IPS DF 6.9 (cell line): ENCODE data around the gene GLI3.
A peak's percentile ranks its signal among the peaks of the same experiment; 100 is the strongest.

Experiments used
- DNase-seq: peaks from one replicate; pipeline ENCODE4 v3.0.0-alpha.2; 2013; ENCODE audit warnings: low read depth, low spot score
- H3K27ac ChIP-seq: one replicate; pipeline ENCODE4 v1.5.1; 2013; ENCODE audit warnings: low read length, control low read depth
- H3K27me3 ChIP-seq: 2 replicates; pipeline ENCODE4 v1.6.1; 2013; ENCODE audit warnings: mild to moderate bottlenecking, low read length; ENCODE audit not compliant: control insufficient read depth, insufficient read depth
- H3K36me3 ChIP-seq: 2 replicates; pipeline ENCODE4 v1.6.1; 2013; ENCODE audit warnings: low read length; ENCODE audit not compliant: control insufficient read depth, insufficient read depth
- H3K4me1 ChIP-seq: 2 replicates; pipeline ENCODE4 v1.6.1; 2013; ENCODE audit warnings: low read length; ENCODE audit not compliant: control insufficient read depth, insufficient read depth
- H3K4me3 ChIP-seq: 2 replicates; pipeline ENCODE4 v1.5.1; 2013; ENCODE audit warnings: mild to moderate bottlenecking, low read length
- H3K9me3 ChIP-seq: 2 replicates; pipeline ENCODE4 v1.6.1; 2013; ENCODE audit warnings: low read length, inconsistent platforms; ENCODE audit not compliant: control insufficient read depth, insufficient read depth
- WGBS: extraction: QIAGEN DNeasy Blood & Tissue Kit; methylation state at CpG from one replicate; pipeline ENCODE4 v1.1.7; 2013; ENCODE audit warnings: mixed read lengths, missing lambda C conversion rate; ENCODE audit not compliant: insufficient read length, insufficient coverage; 5-methylcytosine and 5-hydroxymethylcytosine counted together

GLI3 gene

DNA sequence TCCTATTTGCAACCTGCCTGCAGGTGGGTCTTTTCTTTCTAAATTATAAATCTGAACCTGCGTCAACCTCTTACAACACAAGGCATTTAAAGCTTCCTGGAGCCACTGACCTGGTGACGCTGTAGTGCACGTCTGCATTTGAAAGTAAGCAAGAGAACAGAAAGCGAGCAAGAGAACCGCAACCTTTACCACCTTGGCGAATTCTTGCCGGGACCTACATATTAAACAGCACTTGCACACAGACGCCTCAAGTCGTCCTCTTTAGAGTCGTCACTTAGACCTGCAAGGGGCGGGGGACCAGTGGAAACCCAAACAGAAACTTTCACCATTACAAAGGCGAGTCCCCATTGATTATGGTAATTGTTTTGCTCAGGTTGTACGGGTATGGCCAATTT is 9.5 kb downstream of the GLI3 start:
- Histone ChIP-seq H3K36me3 (no peaks in the 10 kb centered on the region), H3K4me3 (peak overlapping the region; percentile 25; the same call in 1 of the 2 replicates), H3K4me1 (peaks cover 2% of the 10 kb centered on the region; the same call in 1 of the 2 replicates), H3K27me3 (no peaks in the 10 kb centered on the region), H3K27ac (no peak overlapping the region), H3K9me3 (no peaks in the 10 kb centered on the region)
- no CpG with 5 or more reads among the region's 13 CpGs for WGBS
- no peak for DNase-seq

DNA sequence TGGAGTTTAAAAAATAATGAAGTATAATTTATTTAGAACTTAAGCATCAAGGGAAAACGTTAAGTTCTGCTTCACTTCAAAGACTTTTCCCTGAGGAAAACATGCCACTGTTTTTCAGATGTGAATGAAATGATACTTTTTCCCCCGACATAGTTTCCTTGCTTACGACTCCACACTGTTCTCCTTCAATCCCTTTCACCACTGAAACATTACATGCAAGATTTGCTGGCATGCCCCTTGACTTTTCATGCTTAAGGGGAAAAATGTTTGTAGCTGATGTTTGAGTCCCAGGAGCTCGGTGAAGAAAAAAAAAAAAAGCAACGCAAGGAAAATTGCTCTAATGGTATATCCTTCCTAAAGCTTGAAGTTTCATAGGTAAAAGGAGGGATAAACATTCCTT is 10.0 kb downstream of the GLI3 start:
- H3K9me3 ChIP-seq, result no peaks in the 10 kb centered on the region
- no peak for DNase-seq
- H3K4me3 ChIP-seq, result no peak overlapping the region
- no peak overlapping the region for H3K27ac ChIP-seq
- no CpG with 5 or more reads among the region's 5 CpGs for WGBS
- H3K27me3 ChIP-seq, result no peaks in the 10 kb centered on the region
- H3K4me1 ChIP-seq, result peaks cover 2% of the 10 kb centered on the region; the same call in 1 of the 2 replicates
- no peaks in the 10 kb centered on the region for H3K36me3 ChIP-seq

DNA sequence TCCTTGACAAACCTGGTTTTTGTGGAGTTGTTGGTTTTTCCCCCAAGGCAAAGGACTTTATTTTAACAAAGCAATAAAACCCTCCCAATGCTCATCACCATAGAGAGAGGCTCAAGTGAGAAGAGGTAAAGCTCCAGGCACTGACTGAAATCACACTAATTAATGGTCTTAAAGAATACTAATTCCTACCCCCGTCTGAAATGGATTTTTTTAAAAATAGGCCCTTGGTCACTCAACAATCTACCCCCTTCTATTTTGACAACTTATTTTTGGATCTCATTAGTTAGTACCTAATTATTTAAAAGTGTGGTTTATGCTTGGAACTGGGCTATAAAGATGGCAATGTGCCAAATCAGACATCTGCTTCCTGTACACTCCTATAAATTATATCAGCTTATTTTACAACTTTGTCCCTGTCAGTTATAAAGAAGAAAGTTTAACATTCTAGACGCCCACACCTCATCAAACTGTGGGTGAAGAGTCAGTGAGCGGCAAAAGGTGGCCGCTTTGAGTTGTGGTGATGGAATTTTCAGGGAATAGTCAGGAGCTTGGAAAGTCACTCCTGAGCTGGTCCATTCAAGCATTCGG is 10.6 kb downstream of the GLI3 start:
- no peaks in the 10 kb centered on the region for H3K9me3 ChIP-seq
- peaks cover 4% of the 10 kb centered on the region; the same call in 1 of the 2 replicates for H3K4me1 ChIP-seq
- H3K27me3 ChIP-seq, result no peaks in the 10 kb centered on the region
- no peak overlapping the region for H3K27ac ChIP-seq
- no peak for DNase-seq
- H3K36me3 ChIP-seq, result no peaks in the 10 kb centered on the region
- WGBS, result no CpG with 5 or more reads among the region's 5 CpGs
- no peak overlapping the region for H3K4me3 ChIP-seq

DNA sequence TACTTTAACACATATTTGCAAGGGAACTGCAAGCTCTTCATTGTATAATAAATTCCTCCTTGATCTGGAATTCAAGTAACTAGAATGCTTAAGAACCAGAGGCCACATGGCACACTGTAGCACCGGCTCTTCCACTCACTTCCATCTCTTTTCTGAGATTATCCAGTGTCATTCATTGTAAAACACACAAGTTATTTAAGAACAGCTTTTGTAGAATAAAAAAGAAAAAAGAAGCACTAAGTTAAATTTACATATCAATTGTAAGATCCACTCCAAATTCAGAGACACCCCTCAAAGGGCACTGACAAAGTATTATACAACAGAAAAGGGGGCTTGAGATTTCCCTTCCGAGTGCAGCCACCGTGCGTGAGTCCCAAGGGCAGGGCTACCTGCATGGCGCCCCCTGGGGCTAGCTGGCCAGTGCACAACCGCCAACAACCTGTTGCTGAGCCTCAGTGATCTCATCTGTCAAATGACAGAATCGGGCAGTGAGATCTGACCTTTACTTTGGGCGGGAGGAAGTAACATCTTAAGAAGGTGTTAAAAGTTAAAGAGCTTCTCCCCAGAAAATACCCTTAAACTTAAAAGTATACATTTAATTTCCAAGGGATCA is 12.5 kb downstream of the GLI3 start:
- Histone ChIP-seq H3K4me3 (no peak overlapping the region), H3K27me3 (no peaks in the 10 kb centered on the region), H3K36me3 (no peaks in the 10 kb centered on the region), H3K9me3 (no peaks in the 10 kb centered on the region), H3K4me1 (peaks cover 6% of the 10 kb centered on the region; the same call in 1 of the 2 replicates), H3K27ac (no peak overlapping the region)
- no peak for DNase-seq
- no CpG with 5 or more reads among the region's 8 CpGs for WGBS

DNA sequence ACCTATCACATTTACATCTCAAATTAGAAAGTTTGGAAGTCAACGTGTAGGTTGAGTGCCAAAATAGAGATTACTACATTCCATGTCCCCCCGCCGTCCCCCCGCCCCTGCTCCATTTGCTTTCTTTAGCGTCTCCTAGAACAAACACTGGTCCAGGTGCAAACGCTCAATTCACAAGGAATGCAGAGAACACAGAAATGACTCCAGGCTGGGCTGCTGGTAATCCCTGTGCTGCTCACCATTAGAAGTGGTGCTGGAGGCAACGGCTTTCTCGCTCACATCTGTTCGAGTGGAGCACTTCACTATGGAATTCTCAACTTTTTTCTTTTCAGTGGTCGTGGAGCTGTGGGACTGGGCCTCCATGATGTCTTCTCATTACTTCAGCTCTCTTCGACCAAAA is 14.1 kb downstream of the GLI3 start:
- Histone ChIP-seq H3K4me1 (peaks cover 6% of the 10 kb centered on the region; the same call in 1 of the 2 replicates), H3K27ac (no peak overlapping the region), H3K27me3 (no peaks in the 10 kb centered on the region), H3K4me3 (no peak overlapping the region), H3K9me3 (no peaks in the 10 kb centered on the region), H3K36me3 (no peaks in the 10 kb centered on the region)
- no CpG with 5 or more reads among the region's 11 CpGs for WGBS
- DNase-seq, result no peak

DNA sequence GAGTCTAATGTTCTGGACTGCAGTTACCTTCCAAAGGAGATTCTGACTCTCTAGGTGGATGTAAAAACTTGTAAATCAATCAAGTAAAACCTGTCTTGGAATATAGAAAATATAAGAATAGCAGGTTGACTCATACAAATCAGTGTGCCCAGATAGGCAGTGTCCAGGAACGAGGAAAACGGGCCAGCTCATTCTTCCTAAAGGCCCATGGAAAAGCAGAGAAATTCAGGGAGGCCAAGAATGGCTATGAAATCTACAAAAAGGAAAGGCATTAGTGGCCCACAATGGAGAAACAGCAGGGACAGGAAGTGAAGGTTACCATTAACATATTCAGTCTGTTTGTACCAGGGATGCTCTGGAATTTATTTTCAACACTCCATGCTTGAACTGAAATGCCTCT is 14.9 kb downstream of the GLI3 start:
- DNase-seq, result no peak
- no peaks in the 10 kb centered on the region for H3K9me3 ChIP-seq
- no peaks in the 10 kb centered on the region for H3K36me3 ChIP-seq
- H3K4me1 ChIP-seq, result peaks cover 6% of the 10 kb centered on the region; the same call in 1 of the 2 replicates
- no peak overlapping the region for H3K4me3 ChIP-seq
- no peaks in the 10 kb centered on the region for H3K27me3 ChIP-seq
- WGBS, result no CpG with 5 or more reads among the region's 2 CpGs
- peak overlapping the region; percentile 67 for H3K27ac ChIP-seq

DNA sequence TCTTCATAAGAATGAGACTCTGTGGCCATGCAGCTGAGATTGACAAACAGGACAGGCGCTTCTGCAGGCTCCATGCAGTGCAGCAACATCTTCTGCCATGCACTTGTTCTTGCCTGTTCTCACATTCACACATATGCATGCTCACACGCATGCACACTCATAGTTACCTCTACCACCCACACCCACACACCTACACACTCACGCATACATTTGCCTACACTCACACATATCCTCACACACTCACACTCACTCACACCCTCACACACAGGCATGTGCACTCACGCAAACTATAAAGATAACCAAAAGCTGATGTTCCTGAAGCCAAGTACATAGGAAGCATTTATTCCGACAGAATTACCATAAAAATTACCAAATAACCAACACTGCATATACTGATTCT is 15.7 kb downstream of the GLI3 start:
- 100% methylated on average over 2 of the region's 5 CpGs for WGBS
- Histone ChIP-seq H3K27me3 (no peaks in the 10 kb centered on the region), H3K4me1 (peaks cover 6% of the 10 kb centered on the region; the same call in 1 of the 2 replicates), H3K36me3 (no peaks in the 10 kb centered on the region), H3K9me3 (no peaks in the 10 kb centered on the region), H3K27ac (no peak overlapping the region), H3K4me3 (no peak overlapping the region)
- DNase-seq, result no peak

DNA sequence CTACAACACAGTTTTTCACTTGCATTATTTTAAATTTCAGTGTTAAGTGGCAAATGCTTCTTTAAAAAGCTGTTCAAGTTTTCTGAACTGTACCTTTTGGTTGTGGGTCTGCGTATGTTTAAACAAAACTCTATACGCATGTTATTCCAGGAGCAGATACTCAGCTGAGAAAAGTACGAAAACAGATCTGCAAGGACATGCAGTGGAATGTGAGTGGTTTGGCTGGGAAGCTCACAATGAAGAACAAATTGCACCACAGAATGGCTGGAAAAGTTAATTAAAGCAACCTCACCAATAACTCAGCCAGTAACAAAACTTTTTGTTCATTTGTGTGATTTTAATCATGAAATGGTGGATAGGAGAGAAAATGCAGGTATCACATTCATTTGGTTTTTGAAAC is 17.6 kb downstream of the GLI3 start:
- no peaks in the 10 kb centered on the region for H3K9me3 ChIP-seq
- H3K4me3 ChIP-seq, result no peak overlapping the region
- H3K4me1 ChIP-seq, result peaks cover 8% of the 10 kb centered on the region; the same call in 1 of the 2 replicates
- no peak for DNase-seq
- WGBS, result no CpG with 5 or more reads among the region's 3 CpGs
- no peak overlapping the region for H3K27ac ChIP-seq
- no peaks in the 10 kb centered on the region for H3K27me3 ChIP-seq
- H3K36me3 ChIP-seq, result no peaks in the 10 kb centered on the region

DNA sequence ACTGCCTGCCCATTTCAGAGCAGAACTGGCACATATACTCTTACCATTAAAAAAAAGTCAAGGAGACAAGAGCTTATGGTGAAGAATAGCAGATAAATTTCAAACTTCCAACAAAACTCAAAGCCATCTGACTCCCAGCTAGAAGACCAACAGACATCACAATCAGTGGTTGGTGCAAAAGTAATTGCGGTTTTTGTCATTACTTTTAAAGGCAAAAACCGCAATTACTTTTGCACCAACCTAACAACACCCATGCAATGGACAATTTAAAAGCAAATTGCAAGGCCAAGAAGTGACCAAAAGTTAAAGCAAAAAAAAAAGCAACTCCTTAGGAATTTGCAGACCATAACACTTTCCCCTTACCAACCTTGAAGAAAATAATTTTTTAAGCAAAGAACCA is 18.8 kb downstream of the GLI3 start:
- DNase-seq, result no peak
- Histone ChIP-seq H3K27ac (no peak overlapping the region), H3K4me3 (no peak overlapping the region), H3K9me3 (no peaks in the 10 kb centered on the region), H3K4me1 (peaks cover 8% of the 10 kb centered on the region; the same call in 1 of the 2 replicates), H3K36me3 (no peaks in the 10 kb centered on the region), H3K27me3 (no peaks in the 10 kb centered on the region)
- WGBS, result no CpG with 5 or more reads among the region's 2 CpGs

DNA sequence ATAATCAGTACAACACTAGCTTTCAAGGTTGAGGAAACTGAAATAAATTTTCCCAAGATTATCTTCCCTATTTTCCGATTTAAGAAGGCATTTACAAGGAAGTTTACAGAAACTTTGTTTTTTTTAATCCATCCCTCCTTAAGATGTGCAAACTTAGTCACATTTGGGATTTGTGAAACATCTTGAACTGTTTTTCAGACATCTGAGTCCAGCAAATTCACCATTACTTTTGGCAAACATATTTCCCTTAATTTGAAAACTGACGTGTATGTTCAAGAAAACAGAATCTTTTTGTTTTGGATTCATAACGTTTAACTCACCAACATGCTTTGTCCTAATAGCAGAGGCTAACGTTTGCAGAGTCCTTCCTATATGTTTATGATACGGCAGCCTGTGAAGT is 19.5 kb downstream of the GLI3 start:
- H3K27me3 ChIP-seq, result no peaks in the 10 kb centered on the region

DNA sequence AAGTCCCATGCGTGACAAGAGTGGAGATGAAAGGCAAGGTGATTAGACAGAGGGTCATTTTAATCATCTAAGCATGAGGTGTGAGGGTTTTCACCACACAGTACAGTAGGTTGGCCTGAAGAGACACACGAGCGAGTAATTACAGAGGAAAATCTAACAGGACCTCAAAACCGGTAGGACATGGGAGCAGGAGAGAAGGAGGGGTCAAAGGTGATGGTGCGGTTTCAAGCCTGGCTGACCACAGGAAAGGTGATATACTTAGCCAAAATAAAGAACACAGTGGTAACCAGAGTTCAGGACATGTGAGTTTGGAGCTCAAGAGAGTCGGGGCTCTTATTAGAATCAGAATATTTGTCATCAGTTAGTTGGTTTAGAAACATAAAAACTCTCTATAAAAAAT is 20.0 kb downstream of the GLI3 start:
- Histone ChIP-seq H3K27ac (no peak overlapping the region), H3K36me3 (no peaks in the 10 kb centered on the region), H3K4me3 (no peak overlapping the region), H3K27me3 (no peaks in the 10 kb centered on the region), H3K9me3 (no peaks in the 10 kb centered on the region), H3K4me1 (peaks cover 8% of the 10 kb centered on the region; the same call in 1 of the 2 replicates)
- no peak for DNase-seq
- WGBS, result no CpG with 5 or more reads among the region's 6 CpGs

More for the DNA sequence above, 19.5 kb downstream of the GLI3 start:
- no CpG with 5 or more reads among the region's 5 CpGs for WGBS
- no peaks in the 10 kb centered on the region for H3K9me3 ChIP-seq
- H3K27ac ChIP-seq, result no peak overlapping the region
- H3K4me3 ChIP-seq, result no peak overlapping the region
- no peaks in the 10 kb centered on the region for H3K36me3 ChIP-seq
- H3K4me1 ChIP-seq, result peaks cover 8% of the 10 kb centered on the region; the same call in 1 of the 2 replicates
- DNase-seq, result no peak
